SH-SY5Y (cell line): ENCODE measurements around the gene LBHD2.

Source experiments
- GATA2 ChIP-seq: IDR thresholded peaks from 2 replicates; pipeline ENCODE4 v1.6.1; 2011; ENCODE audit warnings: mild to moderate bottlenecking, low read depth, low read length
- GATA3 ChIP-seq: IDR thresholded peaks from 2 replicates; pipeline ENCODE4 v1.6.1; 2011; ENCODE audit warnings: low read depth, mild to moderate bottlenecking, low read length, moderate library complexity

LBHD2 gene

GRCh38 chr14:103074729-103075367 lies 9.2 kb upstream of the LBHD2 start:
- no peak for TF ChIP-seq GATA3
- TF ChIP-seq GATA2, result no peak

DNA sequence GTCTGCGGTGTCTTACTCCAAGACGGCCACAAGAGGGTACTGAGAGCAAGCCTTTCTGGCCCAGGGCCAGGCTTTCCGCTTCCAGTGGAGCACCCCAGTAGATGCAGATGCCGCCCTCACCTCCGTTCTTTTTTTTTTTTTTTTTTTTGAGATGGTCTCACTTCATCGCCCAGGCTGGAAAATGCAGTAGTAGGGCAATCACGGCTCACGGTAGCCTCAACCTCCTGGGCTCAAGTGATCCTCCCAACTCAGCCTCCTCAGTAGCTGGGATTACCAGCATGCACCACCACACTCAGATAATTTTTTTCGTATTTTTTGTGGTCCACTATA lies 5.6 kb upstream of the LBHD2 start:
- TF ChIP-seq GATA3, result no peak
- no peak for TF ChIP-seq GATA2

DNA sequence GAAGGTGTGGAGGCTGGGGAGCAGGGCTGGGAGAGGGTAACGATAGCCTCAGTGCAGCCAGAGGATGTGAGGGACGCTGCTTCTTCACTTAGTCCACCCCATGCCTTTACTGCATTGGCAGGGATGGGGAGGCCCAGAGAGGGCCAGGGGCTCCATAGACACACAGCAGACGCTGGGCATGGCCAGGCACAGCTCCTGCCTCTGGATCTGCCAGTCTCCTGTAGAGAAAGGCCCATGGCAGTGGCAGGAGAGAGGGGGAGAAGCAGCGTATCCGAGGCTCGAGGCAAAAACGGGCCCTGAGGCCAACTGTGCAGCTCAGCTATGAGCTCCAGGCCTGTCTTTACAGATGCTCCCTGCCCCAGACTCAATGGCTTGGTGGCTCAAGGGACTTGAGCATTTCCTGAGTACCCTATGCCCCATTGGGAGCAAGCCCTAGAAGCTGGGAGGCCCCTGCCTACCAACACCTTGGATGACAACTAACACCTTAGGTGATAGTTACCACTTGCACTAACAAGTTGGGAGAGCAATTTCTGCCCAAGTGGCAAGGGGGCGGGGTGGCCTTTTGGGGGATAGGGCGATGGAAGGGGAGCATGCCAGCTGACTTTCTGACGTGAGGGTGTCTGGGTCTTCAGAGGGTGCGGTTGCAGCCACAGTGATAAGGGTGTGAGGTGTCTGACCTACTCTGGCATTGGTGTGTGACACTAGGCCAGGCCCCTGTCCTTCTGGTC lies 5.0 kb upstream of the LBHD2 start:
- TF ChIP-seq GATA3, result no peak
- TF ChIP-seq GATA2, result no peak

DNA sequence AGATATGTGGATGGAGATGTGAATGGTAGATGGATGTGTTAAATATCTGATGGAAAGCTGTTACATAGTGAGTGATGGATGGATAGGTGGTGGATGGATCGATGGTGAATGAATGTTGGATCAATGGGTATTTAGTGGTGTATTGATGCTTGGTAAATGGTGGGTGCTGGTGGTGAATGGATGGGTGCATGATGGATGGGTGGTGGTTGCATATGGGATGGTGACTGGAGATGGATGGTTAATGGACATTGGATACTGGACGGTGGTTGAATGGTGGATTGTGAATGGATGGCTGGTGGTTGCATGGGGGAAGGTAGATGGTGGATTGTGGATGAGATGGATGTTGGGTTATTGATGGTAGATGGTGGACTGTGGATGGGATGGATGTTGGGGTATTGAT lies 2.1 kb upstream of the LBHD2 start:
- TF ChIP-seq GATA2 (no peak), GATA3 (no peak)

DNA sequence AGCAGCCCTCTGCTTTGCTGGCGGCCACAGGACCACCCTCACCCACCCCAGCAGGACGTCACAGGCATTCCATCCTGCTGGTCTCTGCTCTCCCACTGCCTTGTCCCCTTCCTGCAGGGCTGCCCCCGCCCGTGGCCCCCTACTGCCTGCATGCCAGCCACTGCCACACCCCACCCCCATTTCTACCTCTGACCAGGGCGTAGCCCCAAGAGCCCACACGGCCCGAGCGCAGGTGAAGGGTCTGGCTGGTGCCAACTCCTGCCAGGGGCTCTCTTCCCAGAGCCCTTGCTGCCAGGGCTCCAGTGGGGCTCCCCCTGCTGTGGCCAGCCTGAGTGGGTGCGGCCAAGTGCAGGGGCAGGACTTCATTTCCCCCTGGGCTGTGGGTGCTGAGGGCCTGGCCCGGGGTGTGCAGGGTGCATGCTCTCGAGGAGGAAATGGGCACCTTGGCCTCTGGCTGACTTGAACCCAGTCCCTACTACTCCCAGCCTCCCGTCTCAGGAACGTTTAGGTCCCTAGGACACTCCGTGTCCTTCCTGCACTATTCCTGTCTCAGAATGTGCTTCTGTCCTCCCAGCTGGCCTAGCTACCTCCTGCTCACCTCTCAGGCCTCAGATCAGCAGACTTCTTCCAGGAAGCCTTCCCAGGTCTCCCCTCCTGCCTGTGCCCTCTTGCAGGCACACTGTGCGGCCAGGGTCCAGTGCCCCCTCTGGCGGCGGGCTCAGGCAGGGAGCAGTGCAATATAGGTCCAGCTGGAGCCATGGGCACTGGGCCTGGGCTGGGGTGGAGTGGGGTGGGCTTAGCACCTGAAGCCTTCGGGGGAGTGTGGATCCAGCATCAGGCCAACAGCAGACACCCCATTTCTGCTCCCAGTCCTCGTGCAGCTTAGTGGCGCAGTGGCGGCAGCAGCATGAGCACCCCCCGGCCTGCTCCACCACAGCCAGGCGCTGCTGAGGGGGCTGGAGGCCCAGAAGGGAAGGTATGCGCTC lies 1.4 kb downstream of the LBHD2 start:
- no peak for TF ChIP-seq GATA3
- TF ChIP-seq GATA2, result no peak

DNA sequence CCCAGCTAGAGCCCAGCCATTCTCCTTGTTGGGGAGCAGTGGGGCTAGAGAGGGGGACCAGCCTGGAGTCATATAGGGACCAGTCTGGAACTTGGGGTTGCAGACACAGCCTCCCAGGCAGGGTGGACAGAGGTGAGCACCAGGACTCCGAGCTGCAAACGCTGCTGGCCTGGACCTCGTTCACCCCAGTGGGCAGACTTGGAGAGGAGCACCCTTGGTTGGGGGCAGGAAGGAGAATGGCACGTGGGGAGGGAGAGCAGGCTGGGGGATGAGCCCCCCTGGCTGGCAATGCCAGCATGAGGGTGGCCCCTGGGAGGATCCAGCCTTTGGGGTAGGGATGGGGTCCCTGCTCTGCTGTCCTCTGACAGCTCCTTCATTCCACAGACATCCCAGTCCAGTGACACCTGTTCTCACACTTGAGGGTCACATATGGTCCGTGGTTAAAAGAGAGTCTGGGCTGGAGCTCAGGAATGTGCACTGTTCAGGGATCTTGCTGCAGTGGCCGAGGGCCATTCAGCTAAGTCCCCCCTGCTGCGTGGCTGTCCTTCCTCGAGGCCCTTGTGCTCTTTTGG lies 2.8 kb downstream of the LBHD2 start:
- TF ChIP-seq GATA3 (no peak), GATA2 (no peak)

GRCh38 chr14:103087343-103087835 lies 3.4 kb downstream of the LBHD2 start:
- TF ChIP-seq GATA2, result no peak
- no peak for TF ChIP-seq GATA3

- TF ChIP-seq GATA3, result no peak
- TF ChIP-seq GATA2, result no peak
Observed at GRCh38 chr14:103088921-103089320, 4.9 kb downstream of the LBHD2 start.

- no peak for TF ChIP-seq GATA3
- TF ChIP-seq GATA2, result no peak
Observed at GRCh38 chr14:103089386-103090335, 5.7 kb downstream of the LBHD2 start.

- no peak for TF ChIP-seq GATA2
Observed at GRCh38 chr14:103090481-103091020, 6.5 kb downstream of the LBHD2 start.

GRCh38 chr14:103091041-103091882 lies 7.3 kb downstream of the LBHD2 start:
- no peak for TF ChIP-seq GATA3

GRCh38 chr14:103091883-103092222 lies 7.8 kb downstream of the LBHD2 start:
- no peak for TF ChIP-seq GATA3
- TF ChIP-seq GATA2, result no peak
